HepG2 (cell line): ENCODE measurements around the gene PTAFR. TPM values are rescaled to one million over a fixed set of nuclear protein-coding genes. Genes with fewer than 3 reads are reported as not detected.

Source experiments
- ATAC-seq: fragments of 200-7000 bp; cut with Tn5 transposase; 3 replicates; pipeline ENCODE4 v1.9.1; 2020; ENCODE audit warnings: mild to moderate bottlenecking, moderate library complexity
- BruUV-seq: library from RNA; stranded (reverse); fragments of 400-500 nt; replicated peaks from 2 replicates; lab custom pipeline; 2021; lab: Mats Ljungman, UMichigan
- CTCF ChIA-PET: fragments of 300-600 bp; formaldehyde crosslinking; extraction: SDS; loops from one replicate; lab custom pipeline; 2021; ENCODE audit warnings: low total read pairs, inconsistent platforms, low intra/inter-chr PET ratio; lab: Yijun Ruan, JAX
- POLR2A ChIA-PET: fragments of 350-600 bp; sonication (Branson Sonifier 250); formaldehyde crosslinking; loops from one replicate; lab custom pipeline; 2020; ENCODE audit warnings: antibody characterized with exemption, inconsistent platforms; lab: Yijun Ruan, JAX
- DNase-seq: peaks from one replicate; pipeline ENCODE4 v3.0.0-alpha.2; 2015; ENCODE audit warnings: low spot score
- FAIRE-seq: peaks from 3 replicates; lab custom pipeline; 2011; peaks lifted over from hg19 to GRCh38; lab: Jason Lieb, UNC
- H2AFZ ChIP-seq: one replicate; pipeline ENCODE4 v1.6.1; 2011; ENCODE audit warnings: low read length, inconsistent platforms
- H3K27ac ChIP-seq: fragments of 300-600 bp; 3 replicates; pipeline ENCODE4 v1.8.0; 2011; ENCODE audit warnings: mixed run types, mild to moderate bottlenecking, mixed read lengths, low read length, inconsistent platforms; ENCODE audit not compliant: insufficient read depth; ENCODE audit errors: extremely low read length
- H3K27me3 ChIP-seq, 2 experiments: fragments of 200-600 bp in 1 of 2; 2 replicates in 1 of 2; 3 replicates in 1 of 2; pipeline versions ENCODE4 v1.6.0 to v1.8.0; 2011; ENCODE audit warnings: low read length in 2 of 2, mild to moderate bottlenecking in 2 of 2, moderate library complexity in 2 of 2, inconsistent platforms in 1 of 2; ENCODE audit not compliant: insufficient read depth in 2 of 2, control insufficient read depth in 1 of 2
- H3K36me3 ChIP-seq, 2 experiments: fragments of 200-600 bp in 1 of 2; replicated peaks in 1 of 2; 2 replicates in 1 of 2; 3 replicates in 1 of 2; pipeline versions ENCODE4 v1.5.1 to v1.8.0; 2011; ENCODE audit warnings: low read length in 2 of 2, inconsistent platforms in 1 of 2; ENCODE audit not compliant: insufficient read depth in 2 of 2, control insufficient read depth in 1 of 2
- H3K4me1 ChIP-seq: 2 replicates; pipeline ENCODE4 v1.5.1; 2012; ENCODE audit warnings: low read length, inconsistent platforms; ENCODE audit not compliant: insufficient read depth
- H3K4me2 ChIP-seq: 2 replicates; pipeline ENCODE4 v1.6.0; 2011; ENCODE audit warnings: low read depth, low read length, inconsistent platforms
- H3K4me3 ChIP-seq, 3 experiments: fragments of 200-600 bp in 1 of 3; sonication (generic), shearing (Covaris generic) in 1 of 3; replicated peaks in 1 of 3; 2 replicates each; pipeline ENCODE4 v1.5.1; 2011 to 2016; ENCODE audit warnings: low read length in 3 of 3, inconsistent platforms in 2 of 3, low read depth in 2 of 3, mild to moderate bottlenecking in 2 of 3, control low read depth in 1 of 3, mixed read lengths in 1 of 3; ENCODE audit not compliant: insufficient read depth in 1 of 3
- H3K79me2 ChIP-seq: one replicate; pipeline ENCODE4 v1.6.1; 2011; ENCODE audit warnings: low read length, inconsistent platforms; ENCODE audit not compliant: insufficient read depth
- H3K9ac ChIP-seq: 2 replicates; pipeline ENCODE4 v1.6.0; 2011; ENCODE audit warnings: mild to moderate bottlenecking, low read depth, low read length, inconsistent platforms; ENCODE audit not compliant: insufficient read depth
- H3K9me3 ChIP-seq: 2 replicates; pipeline ENCODE4 v1.5.1; 2012; ENCODE audit warnings: mild to moderate bottlenecking, low read length
- H4K20me1 ChIP-seq: 2 replicates; pipeline ENCODE4 v1.6.0; 2011; ENCODE audit warnings: inconsistent platforms, mild to moderate bottlenecking, low read length, moderate library complexity; ENCODE audit not compliant: insufficient read depth
- ELF1 ChIP-seq: sonication (generic); formaldehyde crosslinking; IDR thresholded peaks from 2 replicates; pipeline ENCODE4 v1.4.0; 2020; ENCODE audit warnings: missing genetic modification reagents
- HOXA3 ChIP-seq: sonication (generic); formaldehyde crosslinking; IDR thresholded peaks from 2 replicates; pipeline ENCODE4 v1.5.0; 2020; ENCODE audit warnings: missing genetic modification reagents
- KAT7 ChIP-seq: IDR thresholded peaks from 2 replicates; pipeline ENCODE4 v1.6.1; 2018; ENCODE audit warnings: borderline replicate concordance, missing compliant biosample characterization
- MYC ChIP-seq: sonication (generic); formaldehyde crosslinking; IDR thresholded peaks from 2 replicates; pipeline ENCODE4 v1.9.0; 2021; ENCODE audit warnings: missing genetic modification reagents, borderline replicate concordance
- ZFP36L2 ChIP-seq: sonication (generic); formaldehyde crosslinking; IDR thresholded peaks from 2 replicates; pipeline ENCODE4 v1.4.0; 2020; ENCODE audit warnings: missing genetic modification reagents
- ZFYVE20 ChIP-seq: sonication (generic); formaldehyde crosslinking; IDR thresholded peaks from 2 replicates; pipeline ENCODE4 v1.8.0; 2023; ENCODE audit warnings: low read depth, mild to moderate bottlenecking, moderate library complexity, missing genetic modification reagents, borderline replicate concordance
- ZNF138 ChIP-seq: sonication (generic); formaldehyde crosslinking; IDR thresholded peaks from 2 replicates; pipeline ENCODE4 v1.5.0; 2020; ENCODE audit warnings: mild to moderate bottlenecking, low read depth, missing genetic modification reagents
- ZNF280D ChIP-seq: sonication (generic); formaldehyde crosslinking; IDR thresholded peaks from 2 replicates; pipeline ENCODE4 v1.5.1; 2020; ENCODE audit warnings: mild to moderate bottlenecking, missing genetic modification reagents
- ZNF639 ChIP-seq: conservative IDR thresholded peaks from 2 replicates; pipeline ENCODE4 v1.6.1; 2018; ENCODE audit warnings: missing genetic modification reagents
- WGBS: methylation state at CpG from one replicate; pipeline ENCODE4 v1.1.6; 2017; ENCODE audit warnings: low lambda C conversion rate; 5-methylcytosine and 5-hydroxymethylcytosine counted together
- in situ Hi-C: cut with HindIII; loops from 2 replicates; pipeline ENCODE4 v1.10.0; 2017; ENCODE audit warnings: low pct_unique_long_range_greater_than_20kb; ENCODE audit not compliant: extremely low pct_ligation_motif_present
- intact Hi-C: fragments of 100-400 bp; cut with micrococcal nuclease; formaldehyde crosslinking; loops from one replicate; pipeline ENCODE4 v1.10.0; 2022; ENCODE audit not compliant: unreplicated experiment
- polyA plus RNA-seq, 8 experiments: library from polyadenylated mRNA; depleted of rRNA in 3 of 8; stranded (reverse) in 7 of 8; unstranded in 1 of 8; fragments of >200 nt; fragmentation: Illumina TruSeq in 4 of 8; extraction: Trizol in 4 of 8; gene quantifications; 2 replicates each; pipeline versions ENCODE4 v1.2.1 to v1.2.3, GENCODE V29; 2011 to 2016; ENCODE audit warnings: low read depth in 4 of 8, missing spikeins in 1 of 8, mixed read lengths in 1 of 8; ENCODE audit not compliant: insufficient read depth in 1 of 8
- total RNA-seq, 5 experiments: library from RNA; depleted of rRNA; stranded (reverse); fragments of >200 nt; fragmentation: Illumina TruSeq; extraction: Trizol; gene quantifications; 2 replicates each; pipeline ENCODE4 v1.2.3, GENCODE V29; 2016; ENCODE audit warnings: low read depth in 1 of 5
- TF ChIP-seq, protein P1 (sequence below): sonication (generic); formaldehyde crosslinking; IDR thresholded peaks from 2 replicates; pipeline ENCODE4 v1.5.0; 2020; ENCODE audit warnings: missing genetic modification reagents, mild to moderate bottlenecking, borderline replicate concordance
- TF ChIP-seq, protein P2 (sequence below): IDR thresholded peaks from 2 replicates; pipeline ENCODE4 v1.6.1; 2012; ENCODE audit warnings: low read length, improper control_type of control experiment

Gene PTAFR
- total and polyA plus RNA-seq, 2 of the 13 experiments (the other 11 are each of a cell fraction or from before 2014, with no cell fraction given), result 0.27 to 24.0 TPM

DNA sequence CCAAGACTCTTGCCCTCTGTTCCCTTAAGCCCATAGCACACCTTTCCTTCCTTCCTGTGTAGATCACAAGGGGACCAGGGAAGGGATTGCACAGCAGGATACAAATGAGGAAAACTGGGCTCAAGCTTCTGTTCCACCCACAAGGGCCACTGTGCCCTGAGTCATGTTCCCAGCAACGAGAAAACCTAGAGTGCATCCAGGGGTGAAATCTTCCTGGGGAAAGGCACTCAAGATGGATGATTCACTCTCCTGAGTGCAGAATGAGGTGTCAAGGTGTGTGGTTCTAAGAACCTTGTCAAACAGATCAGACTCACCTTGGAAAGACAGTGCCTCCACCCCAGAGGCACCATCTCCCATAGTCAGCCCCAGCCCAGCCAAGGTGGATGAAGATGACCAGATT, 47.3 kb downstream of the PTAFR start:
- ATAC-seq, result no peak

More for the DNA sequence above, 47.3 kb downstream of the PTAFR start:
- no peaks in the 10 kb centered on the region for H3K36me3 ChIP-seq
- 0% methylated on average over 1 of the region's 1 CpG for WGBS
- no TSS peak for BruUV-seq
- intact Hi-C loops (no loop called here), in situ Hi-C loops (no loop called here)
- no peak for FAIRE-seq
- H3K9ac ChIP-seq, result no peak overlapping the region
- peaks cover 3 to 12% of the 10 kb centered on the region in 2 experiments; a peak in 4 of 5 replicates for H3K27me3 ChIP-seq
- ChIA-PET CTCF (no interaction called here), POLR2A (no interaction called here)
- no peak overlapping the region for H2AFZ ChIP-seq
- no peaks in the 10 kb centered on the region for H4K20me1 ChIP-seq
- no peaks in the 10 kb centered on the region for H3K9me3 ChIP-seq
- H3K27ac ChIP-seq, result no peak overlapping the region
- no peak overlapping the region for H3K4me2 ChIP-seq
- no peak overlapping the region for H3K4me3 ChIP-seq
- no peak for DNase-seq
- no peaks in the 10 kb centered on the region for H3K4me1 ChIP-seq
- no peaks in the 10 kb centered on the region for H3K79me2 ChIP-seq
- TF ChIP-seq, protein P1, sequence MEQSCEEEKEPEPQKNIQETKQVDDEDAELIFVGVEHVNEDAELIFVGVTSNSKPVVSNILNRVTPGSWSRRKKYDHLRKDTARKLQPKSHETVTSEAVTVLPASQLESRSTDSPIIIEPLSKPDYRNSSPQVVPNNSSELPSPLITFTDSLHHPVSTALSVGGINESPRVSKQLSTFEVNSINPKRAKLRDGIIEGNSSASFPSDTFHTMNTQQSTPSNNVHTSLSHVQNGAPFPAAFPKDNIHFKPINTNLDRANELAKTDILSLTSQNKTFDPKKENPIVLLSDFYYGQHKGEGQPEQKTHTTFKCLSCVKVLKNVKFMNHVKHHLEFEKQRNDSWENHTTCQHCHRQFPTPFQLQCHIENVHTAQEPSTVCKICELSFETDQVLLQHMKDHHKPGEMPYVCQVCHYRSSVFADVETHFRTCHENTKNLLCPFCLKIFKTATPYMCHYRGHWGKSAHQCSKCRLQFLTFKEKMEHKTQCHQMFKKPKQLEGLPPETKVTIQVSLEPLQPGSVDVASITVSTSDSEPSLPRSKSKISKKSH (CRISPR knock-in tag), result no peak
- TF ChIP-seq MYC (CRISPR knock-in tag), result no peak
- TF ChIP-seq ZNF138 (CRISPR knock-in tag), result no peak
- TF ChIP-seq ELF1 (CRISPR knock-in tag), result no peak
- no peak for TF ChIP-seq ZFYVE20 (CRISPR knock-in tag)
- no peak for TF ChIP-seq ZFP36L2 (CRISPR knock-in tag)
- TF ChIP-seq, protein P2, sequence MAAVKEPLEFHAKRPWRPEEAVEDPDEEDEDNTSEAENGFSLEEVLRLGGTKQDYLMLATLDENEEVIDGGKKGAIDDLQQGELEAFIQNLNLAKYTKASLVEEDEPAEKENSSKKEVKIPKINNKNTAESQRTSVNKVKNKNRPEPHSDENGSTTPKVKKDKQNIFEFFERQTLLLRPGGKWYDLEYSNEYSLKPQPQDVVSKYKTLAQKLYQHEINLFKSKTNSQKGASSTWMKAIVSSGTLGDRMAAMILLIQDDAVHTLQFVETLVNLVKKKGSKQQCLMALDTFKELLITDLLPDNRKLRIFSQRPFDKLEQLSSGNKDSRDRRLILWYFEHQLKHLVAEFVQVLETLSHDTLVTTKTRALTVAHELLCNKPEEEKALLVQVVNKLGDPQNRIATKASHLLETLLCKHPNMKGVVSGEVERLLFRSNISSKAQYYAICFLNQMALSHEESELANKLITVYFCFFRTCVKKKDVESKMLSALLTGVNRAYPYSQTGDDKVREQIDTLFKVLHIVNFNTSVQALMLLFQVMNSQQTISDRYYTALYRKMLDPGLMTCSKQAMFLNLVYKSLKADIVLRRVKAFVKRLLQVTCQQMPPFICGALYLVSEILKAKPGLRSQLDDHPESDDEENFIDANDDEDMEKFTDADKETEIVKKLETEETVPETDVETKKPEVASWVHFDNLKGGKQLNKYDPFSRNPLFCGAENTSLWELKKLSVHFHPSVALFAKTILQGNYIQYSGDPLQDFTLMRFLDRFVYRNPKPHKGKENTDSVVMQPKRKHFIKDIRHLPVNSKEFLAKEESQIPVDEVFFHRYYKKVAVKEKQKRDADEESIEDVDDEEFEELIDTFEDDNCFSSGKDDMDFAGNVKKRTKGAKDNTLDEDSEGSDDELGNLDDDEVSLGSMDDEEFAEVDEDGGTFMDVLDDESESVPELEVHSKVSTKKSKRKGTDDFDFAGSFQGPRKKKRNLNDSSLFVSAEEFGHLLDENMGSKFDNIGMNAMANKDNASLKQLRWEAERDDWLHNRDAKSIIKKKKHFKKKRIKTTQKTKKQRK, result no peak
- TF ChIP-seq KAT7 (CRISPR knock-in tag), result no peak
- TF ChIP-seq ZNF639 (CRISPR knock-in tag), result no peak
- no peak for TF ChIP-seq ZNF280D (CRISPR knock-in tag)
- TF ChIP-seq HOXA3 (CRISPR knock-in tag), result no peak
- TF ChIP-seq, all 625 proteins: peak for 0
